ENCODE results near the gene NUBP2. TPM values are rescaled to one million over a fixed set of nuclear protein-coding genes. Genes with fewer than 3 reads are reported as not detected.

NUBP2 gene
- total and polyA plus RNA-seq, 2 donors (not counting 3 experiments of a cell fraction or from before 2014, with no cell fraction given), result 55.0 to 69.6 TPM

GRCh38 chr16:1790261-1790610 lies 7.5 kb downstream of the NUBP2 start:
- H4K20me1 ChIP-seq (replicated peaks; ENCODE audit: control insufficient read depth, extremely low read depth, insufficient read depth, low read length), result no peaks in the 10 kb centered on the region
- peaks cover 9% of the 10 kb centered on the region for H3K79me2 ChIP-seq (ENCODE audit: control insufficient read depth, insufficient read depth, low read length)
- no TSS peak for BruUV-seq (replicated peaks)
- no peak for DNase-seq (ENCODE audit: low read depth, low spot score)
- H3K27me3 ChIP-seq (ENCODE audit: control insufficient read depth in 2 of 2, insufficient read depth in 2 of 2, low read length in 2 of 2), result no peaks in the 10 kb centered on the region
- POLR2A ChIA-PET, result no interaction called here
- no peaks in the 10 kb centered on the region for H3K9me3 ChIP-seq (replicated peaks; ENCODE audit: control insufficient read depth, insufficient read depth, low read length)
- no peak overlapping the region for H3K4me2 ChIP-seq (ENCODE audit: insufficient read depth, low read length)
- dilution Hi-C loops (cut with MboI; ENCODE audit: extremely low pct_ligation_motif_present, low sequenced_read_pairs) (no loop called here), intact Hi-C loops (cut with micrococcal nuclease) (no loop called here)
- H3K9me1 ChIP-seq (replicated peaks; ENCODE audit: control insufficient read depth, extremely low read depth, insufficient read depth, low read length), result no peaks in the 10 kb centered on the region
- no peak overlapping the region for H2AFZ ChIP-seq (ENCODE audit: low read depth, low read length)
- CTCF ChIA-PET, result no interaction called here
- H3K36me3 ChIP-seq (ENCODE audit: control insufficient read depth in 2 of 2, extremely low read depth in 1 of 2, insufficient read depth in 2 of 2, low read length in 2 of 2), result peaks cover 0 to 23% of the 10 kb centered on the region in 2 experiments
- no peak for TF ChIP-seq FOS (IDR thresholded peaks at IDR 0.05; ENCODE audit: borderline replicate concordance, insufficient read depth, low read length)
- TF ChIP-seq, protein P1, sequence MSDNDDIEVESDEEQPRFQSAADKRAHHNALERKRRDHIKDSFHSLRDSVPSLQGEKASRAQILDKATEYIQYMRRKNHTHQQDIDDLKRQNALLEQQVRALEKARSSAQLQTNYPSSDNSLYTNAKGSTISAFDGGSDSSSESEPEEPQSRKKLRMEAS (IDR thresholded peaks at IDR 0.05; ENCODE audit: insufficient read depth, insufficient read length), result no peak
- TF ChIP-seq MYC (IDR thresholded peaks at IDR 0.05; ENCODE audit: low read depth, low read length), result no peak
- TF ChIP-seq EZH2 (IDR thresholded peaks at IDR 0.05; ENCODE audit: borderline replicate concordance, low read depth, low read length, severe bottlenecking), result no peak
- no peak for TF ChIP-seq POLR2AphosphoS5 (IDR thresholded peaks at IDR 0.05; ENCODE audit: insufficient read depth, low read depth, low read length)
- TF ChIP-seq CTCF (IDR thresholded peaks at IDR 0.05; ENCODE audit: extremely low read depth in 1 of 2, insufficient read depth in 1 of 2, low read depth in 1 of 2, low read length in 2 of 2), result no peak
- no peak overlapping the region for H3K9ac ChIP-seq (replicated peaks; ENCODE audit: extremely low read depth, insufficient read depth, low read length)
- H3K4me3 ChIP-seq (replicated peaks in 1 of 3; ENCODE audit: insufficient read depth in 1 of 3, low read depth in 1 of 3, low read length in 3 of 3), result no peak overlapping the region
- no peak overlapping the region for H3K27ac ChIP-seq (ENCODE audit: insufficient read depth, low read depth, low read length)
- H3K4me1 ChIP-seq (ENCODE audit: control insufficient read depth, extremely low read depth, insufficient read depth, low read length), result no peaks in the 10 kb centered on the region
- no peak for FAIRE-seq
